Measurements from ENCODE around the gene BMPER.

DNA sequence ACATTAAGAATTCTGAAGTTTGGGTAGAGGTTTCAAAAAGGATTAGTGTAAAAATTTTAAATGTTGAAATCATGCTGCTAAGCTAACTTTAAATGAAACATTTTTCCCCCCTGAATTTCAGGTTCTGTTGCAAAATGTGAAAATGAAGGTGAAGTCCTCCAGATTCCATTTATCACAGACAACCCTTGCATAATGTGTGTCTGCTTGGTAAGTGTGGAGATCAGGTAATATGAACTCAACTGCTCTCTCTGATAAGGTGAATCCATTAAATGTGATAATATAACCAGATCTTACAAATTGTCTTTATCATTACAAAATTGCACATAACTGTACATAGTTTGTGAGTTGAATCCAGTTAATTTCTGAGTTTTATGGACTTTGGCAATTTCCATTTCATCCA, 1.4 kb downstream of the BMPER start:
- TF ChIP-seq, protein P1, sequence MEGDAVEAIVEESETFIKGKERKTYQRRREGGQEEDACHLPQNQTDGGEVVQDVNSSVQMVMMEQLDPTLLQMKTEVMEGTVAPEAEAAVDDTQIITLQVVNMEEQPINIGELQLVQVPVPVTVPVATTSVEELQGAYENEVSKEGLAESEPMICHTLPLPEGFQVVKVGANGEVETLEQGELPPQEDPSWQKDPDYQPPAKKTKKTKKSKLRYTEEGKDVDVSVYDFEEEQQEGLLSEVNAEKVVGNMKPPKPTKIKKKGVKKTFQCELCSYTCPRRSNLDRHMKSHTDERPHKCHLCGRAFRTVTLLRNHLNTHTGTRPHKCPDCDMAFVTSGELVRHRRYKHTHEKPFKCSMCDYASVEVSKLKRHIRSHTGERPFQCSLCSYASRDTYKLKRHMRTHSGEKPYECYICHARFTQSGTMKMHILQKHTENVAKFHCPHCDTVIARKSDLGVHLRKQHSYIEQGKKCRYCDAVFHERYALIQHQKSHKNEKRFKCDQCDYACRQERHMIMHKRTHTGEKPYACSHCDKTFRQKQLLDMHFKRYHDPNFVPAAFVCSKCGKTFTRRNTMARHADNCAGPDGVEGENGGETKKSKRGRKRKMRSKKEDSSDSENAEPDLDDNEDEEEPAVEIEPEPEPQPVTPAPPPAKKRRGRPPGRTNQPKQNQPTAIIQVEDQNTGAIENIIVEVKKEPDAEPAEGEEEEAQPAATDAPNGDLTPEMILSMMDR (tag by site-specific recombination; IDR thresholded peaks at IDR 0.05) = no peak
- TF ChIP-seq KLF16 (tag by site-specific recombination; IDR thresholded peaks at IDR 0.05) = no peak
- no peak for TF ChIP-seq ZNF248 (tag by site-specific recombination; IDR thresholded peaks at IDR 0.05)
- TF ChIP-seq ZNF354C (tag by site-specific recombination; IDR thresholded peaks at IDR 0.05; ENCODE audit: borderline replicate concordance, low read depth) = no peak
- no peak for TF ChIP-seq ZNF114 (tag by site-specific recombination; IDR thresholded peaks at IDR 0.05)
